ENCODE measurements around the gene PSMD10.

The PSMD10 gene

DNA sequence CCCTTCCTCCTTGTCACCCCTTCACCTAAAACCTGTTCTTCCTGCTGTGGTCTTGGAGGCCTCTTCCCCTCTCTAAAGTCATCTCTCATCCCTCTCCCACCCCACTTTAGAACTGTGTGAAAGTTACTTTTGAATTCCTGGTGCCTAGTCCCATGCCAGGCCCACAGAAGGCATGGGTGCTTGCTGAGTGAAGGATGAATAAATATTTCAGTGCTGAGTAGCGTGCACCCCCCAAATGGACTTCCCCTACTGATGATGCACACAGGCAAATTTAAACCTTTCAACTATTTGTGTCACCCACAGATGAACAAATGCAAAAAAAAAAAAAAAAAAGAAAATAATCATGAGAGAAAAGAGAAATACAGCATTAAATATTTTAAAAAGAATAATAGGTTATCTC lies 19.8 kb downstream of the PSMD10 start:
- no peak for DNase-seq

- no peak for DNase-seq
Observed at GRCh38 chrX:108070891-108071290, 20.5 kb downstream of the PSMD10 start.

DNA sequence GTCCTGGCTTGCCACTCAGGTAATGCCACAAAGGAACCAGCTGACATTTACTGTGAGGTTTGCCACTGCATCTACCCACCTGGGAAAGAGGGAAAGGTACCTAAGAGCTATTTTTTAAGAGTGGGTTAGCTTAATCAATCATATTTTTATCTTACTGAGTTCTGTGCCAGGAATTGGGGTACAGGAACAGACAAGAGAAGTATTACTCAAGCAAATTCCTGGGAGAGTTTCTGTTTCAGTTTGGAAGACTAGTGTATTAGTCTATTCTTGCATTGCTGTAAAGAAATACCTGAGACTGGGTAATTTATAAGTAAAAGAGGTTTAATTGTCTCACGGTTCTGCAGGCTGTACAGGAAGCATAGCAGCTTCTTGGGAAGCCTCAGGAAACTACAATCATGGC lies 23.2 kb downstream of the PSMD10 start:
- DNase-seq = no peak

GRCh38 chrX:108064613-108065012 lies 26.7 kb downstream of the PSMD10 start:
- DNase-seq = no peak

DNA sequence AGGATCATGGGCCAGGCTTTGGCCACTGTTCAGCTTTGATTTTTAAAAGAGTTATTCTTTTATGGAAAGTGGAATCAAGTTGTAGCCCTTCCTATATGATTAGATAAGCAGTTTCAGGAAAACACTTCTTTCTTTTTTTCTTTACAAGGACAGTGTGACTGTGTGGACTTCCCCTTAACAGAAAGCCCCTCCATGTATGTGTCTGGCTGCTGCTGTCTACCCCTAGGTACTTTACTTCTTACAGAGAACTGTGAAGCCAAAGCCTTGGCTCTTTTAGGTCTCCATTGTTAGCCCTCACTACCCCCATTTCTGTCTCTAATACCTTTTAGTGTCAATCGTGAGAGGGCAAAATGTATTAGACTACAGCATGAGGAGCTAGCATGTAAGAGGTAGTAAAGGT lies 27.3 kb downstream of the PSMD10 start:
- DNase-seq = no peak

DNA sequence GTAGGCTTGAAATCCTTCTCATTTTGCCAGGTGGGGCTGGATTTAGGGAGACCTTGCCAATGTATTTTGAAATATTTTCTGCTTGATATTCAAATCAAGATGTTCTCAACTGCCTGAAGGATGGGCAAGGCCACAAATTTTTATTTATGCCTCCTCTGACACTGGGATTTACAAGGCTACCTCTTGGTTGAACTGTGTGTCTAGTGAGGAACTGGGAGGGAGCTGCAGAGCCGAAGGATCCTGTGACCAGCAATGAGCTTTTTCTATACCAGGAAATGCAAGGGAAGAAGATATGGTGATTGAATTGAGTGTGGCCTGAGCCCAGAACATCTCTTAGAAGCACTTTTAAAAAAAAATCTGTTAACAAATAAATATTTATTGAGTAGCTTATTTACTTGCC lies 31.5 kb downstream of the PSMD10 start:
- no peak for DNase-seq

DNA sequence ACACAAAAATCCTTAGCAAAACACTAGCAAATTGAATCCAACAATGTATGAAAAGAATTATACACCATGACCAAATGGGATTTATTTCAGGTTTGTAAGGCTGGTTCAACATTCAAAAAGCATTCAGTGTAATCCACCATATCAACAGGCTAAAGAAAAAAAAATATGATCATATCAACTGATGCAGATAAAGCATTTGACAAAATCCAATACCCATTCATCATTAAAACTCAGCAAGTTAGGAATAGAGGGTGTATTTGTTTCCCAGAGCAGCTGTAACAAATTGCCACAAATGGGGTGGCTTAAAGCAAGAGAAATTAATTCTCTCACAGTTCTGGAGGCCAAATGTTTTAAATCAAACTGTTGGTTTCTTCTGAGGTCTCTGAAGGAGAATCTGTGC lies 35.8 kb downstream of the PSMD10 start:
- no peak for DNase-seq

DNA sequence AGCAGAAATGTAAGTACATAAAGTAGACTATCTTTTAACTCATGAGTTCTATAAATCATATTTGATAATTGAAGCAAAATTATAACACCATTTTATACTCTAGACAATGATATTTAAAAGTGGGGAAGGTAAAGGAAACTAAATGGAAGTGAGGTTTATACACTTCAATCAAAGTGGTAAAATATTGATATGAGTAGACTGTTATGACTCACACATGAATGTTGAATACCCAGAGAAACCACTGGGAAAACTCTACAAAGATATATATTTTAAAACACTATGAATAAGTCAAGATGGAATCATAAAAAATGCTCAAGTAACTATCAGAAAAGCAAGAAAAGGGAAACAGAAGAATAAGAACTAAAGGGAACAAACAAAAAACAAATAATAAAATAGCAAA lies 38.1 kb downstream of the PSMD10 start:
- no peak for DNase-seq

DNA sequence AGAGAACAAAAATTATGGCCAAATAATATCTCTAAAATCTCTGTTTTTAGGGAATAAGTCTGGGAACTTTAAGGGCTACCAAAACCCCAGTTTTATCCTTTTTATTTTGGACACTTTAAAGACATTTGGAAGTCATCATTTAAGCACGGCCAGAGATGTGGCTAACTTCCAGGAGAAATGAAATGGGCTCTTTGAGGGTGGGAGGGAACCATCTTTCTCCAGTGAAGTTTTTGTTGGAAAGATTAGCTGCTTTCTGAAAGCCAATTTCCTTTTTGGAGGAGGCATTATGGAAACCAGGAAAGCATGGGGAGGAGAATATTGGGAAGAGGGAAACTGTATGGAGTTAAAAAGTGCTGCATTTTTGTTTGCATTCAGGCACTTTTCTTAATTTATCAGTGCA lies 41.7 kb downstream of the PSMD10 start:
- no peak for DNase-seq

GRCh38 chrX:108044554-108045256 lies 46.6 kb downstream of the PSMD10 start, which contains the start of gene VSIG1:
TSS of gene VSIG1 (plus strand) at chrX:108045065. CDS start at chrX:108045131, 66 bp downstream.
- no peak for DNase-seq

GRCh38 chrX:108036298-108036973 lies 54.9 kb downstream of the PSMD10 start:
- no peak for DNase-seq

GRCh38 chrX:108034725-108035124 lies 56.6 kb downstream of the PSMD10 start:
- no peak for DNase-seq
